ENCODE measurements around the gene EMSY.

DNA sequence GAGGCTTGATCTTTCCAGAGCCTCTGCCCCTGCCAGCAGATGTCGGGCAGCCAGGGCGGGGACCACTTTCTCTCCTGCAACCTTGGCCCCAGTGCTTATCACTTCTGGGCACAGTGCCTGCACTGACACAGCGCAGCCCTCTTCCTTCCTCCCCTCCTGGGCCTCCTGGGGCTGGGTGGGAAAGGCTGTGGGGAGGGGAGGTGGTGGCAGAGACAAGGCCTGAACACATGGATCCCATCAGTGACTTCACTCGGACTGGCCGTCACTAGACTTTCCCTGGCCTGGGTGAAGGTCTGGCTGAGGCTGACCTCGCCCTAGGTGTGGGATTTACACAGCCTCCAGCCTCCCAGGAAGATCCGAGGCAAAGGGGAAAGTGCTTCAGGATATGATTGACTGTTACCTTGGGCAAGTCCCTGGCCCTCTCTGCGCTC lies 157.6 kb downstream of the EMSY start:
- no peak for TF ChIP-seq POLR2A (IDR thresholded peaks at IDR 0.05)
- TF ChIP-seq, protein P1, sequence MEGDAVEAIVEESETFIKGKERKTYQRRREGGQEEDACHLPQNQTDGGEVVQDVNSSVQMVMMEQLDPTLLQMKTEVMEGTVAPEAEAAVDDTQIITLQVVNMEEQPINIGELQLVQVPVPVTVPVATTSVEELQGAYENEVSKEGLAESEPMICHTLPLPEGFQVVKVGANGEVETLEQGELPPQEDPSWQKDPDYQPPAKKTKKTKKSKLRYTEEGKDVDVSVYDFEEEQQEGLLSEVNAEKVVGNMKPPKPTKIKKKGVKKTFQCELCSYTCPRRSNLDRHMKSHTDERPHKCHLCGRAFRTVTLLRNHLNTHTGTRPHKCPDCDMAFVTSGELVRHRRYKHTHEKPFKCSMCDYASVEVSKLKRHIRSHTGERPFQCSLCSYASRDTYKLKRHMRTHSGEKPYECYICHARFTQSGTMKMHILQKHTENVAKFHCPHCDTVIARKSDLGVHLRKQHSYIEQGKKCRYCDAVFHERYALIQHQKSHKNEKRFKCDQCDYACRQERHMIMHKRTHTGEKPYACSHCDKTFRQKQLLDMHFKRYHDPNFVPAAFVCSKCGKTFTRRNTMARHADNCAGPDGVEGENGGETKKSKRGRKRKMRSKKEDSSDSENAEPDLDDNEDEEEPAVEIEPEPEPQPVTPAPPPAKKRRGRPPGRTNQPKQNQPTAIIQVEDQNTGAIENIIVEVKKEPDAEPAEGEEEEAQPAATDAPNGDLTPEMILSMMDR (IDR thresholded peaks at IDR 0.05) = no peak

All from thyroid gland (tissue), 4 donors.